Smooth muscle cell of the brain vasculature (primary cell): Measurements from ENCODE around the gene EIF2S1.
"Not testable (repeated sequence)": the region's sequence is repeated elsewhere in the genome, so short reads cannot be mapped to it uniquely, and the experiment has no call there.

ENCODE experiments used
- DNase-seq: peaks from one replicate; pipeline ENCODE4 v3.0.0-alpha.2; 2012; ENCODE audit warnings: low read depth, low spot score

The EIF2S1 gene

DNA sequence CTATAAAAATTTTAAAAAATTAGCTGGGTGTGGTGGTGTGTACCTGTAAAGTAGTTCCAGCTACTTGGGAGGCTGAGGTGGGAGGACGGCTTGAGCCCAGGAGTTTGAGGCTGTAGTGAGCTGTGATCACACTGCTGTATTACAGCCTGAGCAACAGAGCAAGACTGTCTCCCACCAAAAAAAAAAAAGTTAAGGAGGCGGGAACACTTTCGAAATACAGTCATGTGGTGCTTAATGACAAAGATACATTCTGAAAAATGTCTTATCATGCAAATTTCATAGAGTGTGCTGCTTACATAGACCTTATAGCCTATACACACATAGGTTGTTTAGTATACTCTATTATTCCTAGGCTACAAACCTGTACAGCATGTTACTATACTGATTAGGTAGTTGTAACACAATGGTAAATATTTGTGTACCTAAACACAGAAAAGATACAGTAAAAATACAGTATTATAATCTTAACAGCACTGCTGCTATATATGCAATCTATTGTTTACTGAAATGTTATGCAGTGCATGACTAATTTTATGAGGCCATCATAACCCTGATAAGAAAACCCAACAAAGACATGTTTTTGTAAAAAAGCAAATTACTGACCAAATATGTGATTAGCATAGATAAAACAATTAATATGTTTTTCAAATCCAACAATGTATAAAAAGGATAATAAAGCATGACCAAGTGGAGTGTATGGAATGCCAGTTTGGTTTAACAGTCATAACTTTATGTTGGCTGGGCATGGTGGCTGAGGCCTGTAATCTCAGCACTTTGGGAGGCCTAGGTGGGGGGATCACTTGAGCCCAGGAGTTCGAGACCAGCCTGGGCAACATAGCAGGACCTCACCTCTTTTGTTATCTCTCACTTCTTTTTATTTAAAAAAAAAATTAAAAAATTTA lies 11.4 kb downstream of the EIF2S1 start:
- no peak for DNase-seq

DNA sequence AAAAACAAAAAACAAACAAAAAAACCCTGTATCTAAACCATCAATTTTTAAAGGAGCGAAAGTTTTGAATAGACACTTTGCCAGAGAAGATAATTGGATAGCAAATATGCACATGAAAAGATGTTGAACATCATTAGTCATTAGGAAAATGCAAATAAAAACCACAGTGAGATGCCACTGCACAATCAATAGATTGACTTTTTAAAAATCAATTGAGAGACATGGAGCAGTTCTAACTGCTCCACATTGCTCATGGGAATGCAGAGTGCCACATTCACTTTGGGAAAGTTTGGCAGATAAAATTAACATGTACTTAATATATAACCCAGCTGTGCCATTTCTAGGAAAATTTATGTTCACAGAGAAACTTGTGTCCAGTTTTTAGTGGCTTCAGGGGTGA lies 12.7 kb downstream of the EIF2S1 start:
- DNase-seq = no peak

DNA sequence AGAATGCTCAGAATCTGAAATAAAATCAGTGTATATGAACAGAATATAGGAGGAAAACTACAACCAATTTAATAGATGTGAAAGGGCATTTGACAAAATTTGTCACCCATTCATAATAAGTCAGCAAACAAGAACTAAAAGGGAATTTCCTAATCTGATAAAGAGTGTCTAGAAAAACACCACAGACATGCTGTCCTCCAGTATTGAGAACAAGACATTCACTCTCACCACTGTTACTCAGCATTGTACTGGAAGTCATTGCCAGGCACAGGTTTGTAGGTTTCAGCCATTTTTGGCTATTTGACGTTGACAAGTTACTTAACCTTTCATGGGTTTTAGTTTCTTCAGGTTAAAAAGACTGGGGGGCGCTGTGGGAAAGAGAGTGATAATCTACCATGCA lies 13.2 kb downstream of the EIF2S1 start:
- no peak for DNase-seq

DNA sequence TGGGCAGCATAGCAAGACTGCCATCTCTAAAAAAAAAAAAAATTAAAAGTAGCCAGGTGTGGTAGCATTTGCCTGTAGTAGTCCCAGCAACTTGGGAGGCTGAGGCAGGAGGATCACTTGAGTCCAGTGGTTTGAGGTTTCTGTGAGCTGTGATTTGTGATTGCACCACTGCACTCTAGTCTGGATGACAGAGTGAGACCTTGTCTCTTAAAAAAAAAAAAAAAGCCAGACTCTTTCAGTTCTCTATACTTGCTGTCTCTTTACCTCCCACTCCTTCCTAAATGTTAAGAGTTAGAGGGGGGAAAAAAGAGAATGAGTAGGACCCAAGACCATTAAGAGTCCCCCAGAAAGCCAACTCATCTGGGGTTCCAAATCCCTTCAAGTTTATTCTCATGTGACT lies 17.8 kb downstream of the EIF2S1 start:
- DNase-seq = no peak

DNA sequence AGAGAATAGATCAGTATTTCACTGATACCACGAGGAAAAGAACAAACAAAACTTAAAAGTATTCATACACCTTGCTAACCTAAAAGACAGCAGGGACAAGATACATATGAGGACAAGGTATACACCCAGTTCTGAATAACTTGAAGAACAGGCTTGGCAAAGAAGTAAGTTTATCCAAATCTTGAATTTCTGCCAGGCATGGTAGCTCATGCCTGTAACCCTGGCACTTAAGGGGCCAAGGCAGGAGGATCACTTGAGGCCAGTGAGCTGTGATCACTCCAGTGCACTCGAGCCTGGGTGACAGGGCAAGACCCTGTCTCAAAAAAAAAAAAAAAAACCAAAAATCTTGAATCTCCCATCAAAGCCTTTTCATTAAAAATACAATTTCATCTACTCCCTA lies 25.0 kb downstream of the EIF2S1 start:
- no peak for DNase-seq

DNA sequence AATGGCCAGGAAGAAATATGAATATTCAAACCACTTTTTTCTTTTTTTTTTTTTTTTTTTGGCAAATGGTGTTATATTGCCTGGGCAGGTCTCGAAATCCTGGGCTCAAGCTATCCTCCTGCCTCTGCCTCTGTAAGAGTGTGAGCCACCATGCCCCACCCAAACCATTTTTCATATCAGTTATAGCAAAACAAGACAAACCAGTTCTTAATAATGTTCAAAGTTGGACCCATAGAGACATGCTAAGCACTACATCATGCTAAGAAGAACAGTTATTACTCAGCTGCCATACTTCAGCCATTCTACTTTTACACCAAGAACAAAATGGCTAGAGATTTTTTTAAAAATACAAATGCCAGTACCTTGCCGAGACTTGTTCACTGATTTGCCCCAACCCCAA lies 25.5 kb downstream of the EIF2S1 start:
- DNase-seq = no peak

DNA sequence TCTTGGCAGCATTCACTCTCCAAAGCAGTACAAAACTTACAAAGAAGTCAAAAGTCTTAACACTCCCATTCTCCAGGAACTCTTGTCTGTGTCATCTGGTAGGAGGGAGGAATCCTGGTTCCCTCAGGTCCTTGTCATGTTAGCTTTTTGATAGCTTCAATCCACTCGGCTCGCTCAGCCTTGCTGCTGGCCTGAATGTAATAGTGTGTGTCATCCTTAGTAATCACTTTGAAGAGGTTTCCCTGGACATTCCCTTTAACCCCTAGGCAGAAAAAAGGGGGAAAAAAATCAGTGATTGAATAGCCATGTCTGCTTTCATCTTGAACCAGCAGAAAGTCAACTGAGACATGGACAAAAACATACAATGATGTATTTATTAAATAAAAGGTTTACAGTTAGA lies 27.1 kb downstream of the EIF2S1 start:
- DNase-seq = no peak

DNA sequence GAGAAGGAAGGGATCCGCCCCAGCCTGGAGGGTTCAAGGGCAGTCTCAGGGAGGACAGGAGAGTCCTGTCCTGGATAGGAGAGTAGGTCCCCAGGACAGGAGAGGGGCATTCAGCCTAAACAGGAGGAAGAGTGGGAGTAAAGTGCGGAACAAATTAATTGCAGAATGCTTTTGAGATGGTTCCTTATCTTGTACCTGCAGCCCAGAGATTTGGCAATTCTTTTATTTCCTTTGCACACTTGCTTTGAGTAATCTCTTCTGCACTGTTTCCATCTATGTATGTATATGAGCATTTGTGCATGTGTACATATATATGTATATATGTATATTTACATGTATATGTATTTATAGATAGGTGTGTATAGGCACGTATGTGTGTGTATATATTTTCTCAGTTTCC lies 29.1 kb downstream of the EIF2S1 start:
- no peak for DNase-seq

DNA sequence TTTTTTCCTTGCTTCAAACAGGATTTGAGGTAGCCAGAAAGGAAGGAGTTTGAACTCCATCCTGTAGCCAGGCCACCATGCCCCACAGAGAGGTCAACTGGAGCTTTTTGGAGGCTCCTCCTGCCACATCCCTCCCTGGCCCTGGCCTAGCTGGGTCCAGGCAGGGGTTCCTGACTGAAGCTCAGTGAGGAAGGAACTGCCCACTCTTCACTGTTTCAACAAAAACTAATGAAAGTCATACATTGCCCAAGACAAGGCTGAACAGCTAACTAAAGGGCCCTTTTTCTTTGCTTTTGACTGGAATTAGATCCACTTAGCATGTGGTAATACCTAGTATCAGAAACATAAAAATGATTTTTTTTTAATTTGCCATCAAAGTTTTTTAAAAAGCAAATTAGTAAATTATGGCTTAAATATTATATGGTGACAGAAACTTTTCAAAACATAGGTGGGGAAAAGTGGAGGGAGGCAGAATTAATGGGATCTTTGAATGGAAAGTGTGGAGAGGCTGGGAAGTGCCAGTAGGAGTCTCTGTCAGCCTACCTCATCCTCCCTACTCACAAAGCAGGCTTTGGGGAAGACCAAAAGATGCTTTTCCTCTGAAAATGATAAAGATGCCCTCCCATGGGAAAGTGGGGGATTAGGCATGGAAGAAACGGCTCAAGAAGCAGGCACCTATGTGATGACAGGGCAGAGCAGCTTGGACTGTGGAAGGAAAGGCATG lies 29.8 kb downstream of the EIF2S1 start:
- DNase-seq = no peak

DNA sequence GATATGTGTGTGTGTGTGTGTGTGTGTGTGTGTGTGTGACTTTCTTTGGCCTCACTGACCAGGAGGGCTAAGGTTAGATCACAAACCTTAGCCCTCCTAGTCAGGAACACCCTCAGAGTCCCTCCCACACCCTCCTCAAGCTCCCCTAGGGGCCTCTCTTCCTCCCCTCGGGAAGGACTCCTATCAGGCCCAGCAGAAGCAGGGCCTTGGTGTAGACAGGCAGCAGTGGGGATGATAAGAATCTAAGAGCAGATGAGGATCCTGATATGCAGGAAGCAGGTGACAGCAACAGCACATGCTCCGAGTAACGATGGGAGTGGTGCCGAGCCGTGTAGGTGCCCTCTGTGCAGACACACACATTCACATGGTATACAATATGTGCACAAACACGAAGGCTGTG lies 31.1 kb downstream of the EIF2S1 start:
- no peak for DNase-seq

DNA sequence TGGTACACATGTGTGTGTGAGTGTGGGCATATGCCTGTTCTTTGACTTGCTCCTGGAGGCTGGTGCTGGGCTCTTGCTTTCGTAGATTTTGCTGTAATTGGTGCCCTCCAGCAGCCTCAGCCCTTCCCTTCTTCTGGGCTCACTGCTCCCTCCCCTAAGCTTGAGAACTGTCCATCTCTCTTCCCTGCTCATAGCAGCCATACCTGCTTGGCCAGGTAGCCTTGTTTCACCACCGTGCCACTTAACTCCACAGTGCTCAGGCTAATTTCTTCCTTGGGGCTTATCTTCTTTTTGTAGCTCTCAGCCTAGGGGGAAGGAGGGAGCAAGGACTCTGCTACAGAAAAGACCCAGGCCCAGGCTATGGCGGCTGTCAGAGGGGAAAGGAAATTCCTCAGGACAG lies 32.0 kb downstream of the EIF2S1 start:
- DNase-seq = no peak

DNA sequence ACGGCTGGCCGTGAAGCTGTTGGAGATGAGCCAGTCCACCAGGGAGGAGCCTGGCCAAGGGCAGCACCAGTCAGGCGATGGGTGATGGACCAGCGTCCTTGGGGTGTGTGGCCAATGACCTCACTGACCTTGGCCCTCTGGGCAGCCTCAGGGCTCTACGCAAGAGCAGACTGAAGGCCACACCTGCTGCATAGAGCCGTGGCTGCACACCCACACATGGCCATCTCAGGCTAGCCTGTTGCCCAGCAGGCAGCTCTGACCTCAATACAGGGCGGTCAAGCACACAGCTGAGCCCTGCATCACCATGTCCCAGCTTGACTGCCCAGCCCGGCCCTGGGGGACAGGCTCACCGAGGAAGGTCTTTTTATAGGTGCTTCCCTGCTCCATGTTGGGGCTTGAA lies 32.7 kb downstream of the EIF2S1 start:
- DNase-seq = no peak

DNA sequence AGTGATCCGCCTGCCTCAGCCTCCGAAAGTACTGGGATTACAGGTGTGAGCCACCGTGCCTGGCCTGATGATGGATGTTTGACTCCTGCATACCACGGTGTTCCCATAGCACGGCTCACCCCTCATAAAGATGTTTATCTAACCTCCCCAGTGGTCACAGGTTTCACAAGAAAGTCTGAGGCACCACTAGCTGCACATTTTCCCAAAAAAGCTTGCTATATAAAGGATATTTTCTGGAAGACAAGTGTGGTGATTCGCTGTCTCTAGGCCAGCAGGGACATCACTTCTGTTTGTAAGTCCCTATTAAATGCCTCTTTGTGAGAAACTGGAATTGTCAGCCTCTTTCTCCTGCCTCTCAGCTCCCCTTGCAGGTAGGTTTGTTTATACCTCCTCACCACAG lies 33.6 kb downstream of the EIF2S1 start:
- no peak for DNase-seq

DNA sequence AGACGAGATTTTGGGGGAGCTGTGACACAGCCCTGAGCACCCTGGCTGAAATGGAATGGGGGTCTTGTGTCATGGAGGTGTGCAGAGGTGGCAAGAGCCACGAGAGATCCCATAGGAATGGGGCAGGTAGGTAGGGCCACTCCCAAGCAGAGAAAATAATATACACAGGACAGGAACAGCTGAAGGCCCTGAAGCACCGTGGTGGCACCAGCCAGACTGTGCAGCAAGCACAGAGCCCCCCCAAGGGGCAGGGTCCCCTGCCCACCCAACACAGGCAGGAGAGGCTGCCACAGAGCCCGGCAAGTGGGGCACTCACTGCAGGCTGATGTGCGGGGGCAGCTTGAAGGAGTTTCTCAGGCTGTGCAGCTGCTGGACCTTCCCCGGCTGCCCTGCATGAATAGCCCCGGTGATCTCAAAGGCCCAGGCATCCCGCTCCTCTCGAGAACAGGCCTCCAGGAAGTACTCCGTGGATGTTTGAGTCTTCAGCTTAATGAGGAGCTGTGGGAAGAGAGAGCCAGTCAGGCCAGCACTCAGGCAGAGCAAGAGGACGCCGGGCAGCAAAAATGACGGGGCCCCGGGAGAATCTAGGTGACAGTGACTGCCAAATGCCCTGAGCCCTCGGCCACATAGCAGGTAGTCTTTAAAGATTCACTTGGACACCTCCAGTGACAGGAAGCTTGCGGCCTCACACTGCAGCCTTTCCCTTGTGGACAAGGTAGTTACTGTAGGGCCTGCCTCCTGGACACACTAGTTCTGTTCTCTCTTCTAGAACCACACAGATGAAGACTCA lies 35.2 kb downstream of the EIF2S1 start:
- DNase-seq = no peak

DNA sequence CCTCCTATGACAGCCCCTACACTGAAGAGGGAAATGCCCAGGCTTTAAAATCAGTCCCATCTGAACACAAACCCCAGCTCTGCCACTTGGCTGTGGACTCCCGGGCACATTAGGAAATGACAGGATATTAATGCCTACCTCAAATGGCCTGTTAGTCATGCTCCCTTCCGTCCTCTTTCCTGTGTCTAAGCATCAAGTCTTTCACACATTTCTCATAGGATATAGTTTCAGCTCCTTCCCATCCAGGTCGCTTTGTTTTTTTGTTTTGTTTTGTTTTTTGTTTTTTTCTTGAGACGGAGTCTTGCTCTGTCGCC lies 35.7 kb downstream of the EIF2S1 start:
- DNase-seq = no peak

DNA sequence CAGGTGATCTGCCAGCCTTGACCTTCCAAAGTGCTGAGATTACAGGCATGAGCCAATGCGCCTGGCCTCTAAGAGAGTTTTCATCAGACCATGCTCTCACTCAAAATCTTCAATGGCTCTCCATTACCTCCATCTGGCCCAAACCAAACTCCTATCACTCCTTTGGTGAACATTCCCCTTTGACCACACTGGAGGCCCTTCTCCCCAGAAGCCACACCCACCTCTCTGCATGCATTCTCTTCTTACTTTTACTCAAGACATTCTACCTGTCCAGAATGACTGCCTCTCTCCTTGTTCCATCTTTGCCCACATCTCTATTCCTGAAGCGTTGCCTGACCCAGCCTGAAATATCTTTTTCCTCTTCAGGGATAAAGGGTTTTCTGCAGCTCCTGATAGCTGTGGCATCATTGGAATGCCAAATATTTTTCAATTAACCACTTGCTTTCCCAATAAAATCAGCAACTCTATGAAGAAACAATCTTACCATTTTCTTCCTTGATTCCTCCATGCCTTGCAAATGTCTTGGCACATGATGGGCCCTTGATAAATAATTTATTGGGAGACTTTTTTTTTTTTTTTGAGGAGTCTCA lies 36.3 kb downstream of the EIF2S1 start:
- no peak for DNase-seq

DNA sequence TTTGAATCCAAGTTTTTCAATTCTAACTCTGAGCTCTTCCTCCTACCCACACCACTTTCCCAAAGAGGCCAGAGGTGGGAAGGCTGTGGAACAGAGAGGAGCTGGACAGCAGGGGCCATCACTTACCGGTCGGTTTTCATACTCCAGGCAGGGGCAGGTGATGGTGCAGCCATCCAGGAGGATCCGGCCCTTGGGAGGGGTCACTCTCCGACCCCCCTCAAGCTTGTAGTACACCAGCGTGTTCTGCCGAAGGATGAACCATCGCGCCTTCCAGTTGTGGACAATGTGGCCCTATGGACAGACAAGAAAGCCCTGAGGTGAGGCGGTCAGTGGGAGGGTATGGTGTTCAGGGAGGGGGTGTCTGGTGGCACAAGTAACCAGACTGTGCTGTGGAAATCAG lies 37.4 kb downstream of the EIF2S1 start:
- no peak for DNase-seq

DNA sequence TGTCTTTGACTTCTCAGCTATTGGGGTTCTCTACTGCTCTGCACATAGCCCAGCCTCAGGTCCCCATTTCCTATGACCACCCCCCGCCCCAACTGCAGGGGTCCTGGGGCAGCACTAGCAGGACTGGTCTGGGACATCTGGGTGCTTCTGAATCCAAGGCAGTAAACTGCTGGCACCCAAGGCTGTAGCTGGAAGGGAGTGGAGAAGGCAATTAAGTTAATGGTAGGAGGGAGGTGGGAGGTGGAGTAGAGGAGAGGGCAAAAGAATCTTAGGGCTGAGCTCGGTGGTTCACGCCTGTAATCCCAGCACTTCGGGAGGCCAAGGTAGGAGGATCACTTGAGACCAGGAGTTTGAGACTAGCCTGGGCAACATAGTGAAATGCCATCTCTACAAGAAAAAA lies 40.3 kb downstream of the EIF2S1 start:
- no peak for DNase-seq

DNA sequence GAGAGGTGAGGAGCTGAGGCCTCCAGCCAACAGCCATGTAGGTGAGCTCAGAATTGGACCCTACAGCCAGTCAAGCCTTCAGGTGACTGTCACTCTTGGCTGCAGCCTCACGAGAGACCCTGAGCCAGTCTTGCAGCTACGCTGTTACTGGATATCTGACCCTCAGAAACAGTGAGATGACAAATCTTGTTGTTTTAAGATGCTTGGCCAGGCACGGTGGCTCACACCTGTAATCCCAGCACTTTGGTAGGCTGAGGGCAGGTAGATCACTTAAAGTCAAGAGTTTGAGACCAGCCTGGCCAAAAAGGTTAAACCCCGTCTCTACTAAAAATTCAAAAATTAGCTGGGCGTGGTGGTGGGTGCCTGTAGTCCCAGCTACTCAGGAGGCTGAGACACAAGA lies 45.6 kb downstream of the EIF2S1 start:
- no peak for DNase-seq

DNA sequence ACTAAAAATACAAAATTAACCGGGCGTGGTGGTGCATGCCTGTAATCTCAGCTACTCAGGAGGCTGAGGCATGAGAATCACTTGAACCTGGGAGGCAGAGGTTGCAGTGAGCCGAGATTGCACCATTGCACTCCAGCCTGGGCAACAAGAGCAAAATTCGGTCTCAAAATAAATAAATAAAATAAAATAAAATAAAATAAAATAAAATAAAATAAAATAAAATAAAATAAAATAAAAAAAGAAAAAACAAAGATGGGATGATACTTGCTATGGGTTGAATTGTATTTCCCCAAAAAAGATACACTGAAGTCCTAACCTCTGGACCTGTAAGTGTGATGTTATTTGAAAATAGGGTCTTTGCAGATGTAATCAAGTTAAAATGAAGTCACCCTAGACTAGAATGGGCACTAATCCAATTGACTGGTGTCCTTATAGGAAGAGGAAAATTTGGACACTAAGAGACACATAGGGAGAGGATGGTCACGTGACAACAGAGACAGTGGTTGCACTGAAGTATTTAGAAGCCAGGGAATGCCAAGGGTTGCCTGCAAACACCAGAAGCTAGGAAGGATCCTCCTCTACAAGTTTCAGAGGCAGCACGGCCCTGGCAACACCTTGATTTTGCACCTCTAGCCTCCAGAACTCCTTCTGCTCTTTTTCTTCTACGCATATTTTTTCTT lies 48.1 kb downstream of the EIF2S1 start:
- DNase-seq = not testable (repeated sequence)

DNA sequence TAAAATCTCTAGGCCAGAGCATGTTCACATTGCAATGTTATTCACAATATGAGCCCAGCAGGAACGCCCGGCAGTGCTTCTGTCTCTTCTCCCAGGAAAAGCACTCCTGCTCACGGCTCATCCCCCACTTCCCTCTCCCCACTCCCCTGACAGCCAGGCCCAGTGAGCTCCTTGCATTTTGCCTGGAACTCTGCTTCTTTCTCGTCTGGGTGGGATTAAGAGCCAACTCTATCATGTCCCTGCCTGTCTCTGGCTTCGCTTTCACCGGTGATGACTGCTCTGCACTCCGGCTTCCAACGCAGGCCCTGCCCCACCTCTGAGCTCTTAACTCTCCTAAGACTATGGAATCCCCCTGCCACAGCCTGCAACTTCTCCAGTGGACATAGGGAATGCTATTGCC lies 49.3 kb downstream of the EIF2S1 start:
- no peak for DNase-seq

DNA sequence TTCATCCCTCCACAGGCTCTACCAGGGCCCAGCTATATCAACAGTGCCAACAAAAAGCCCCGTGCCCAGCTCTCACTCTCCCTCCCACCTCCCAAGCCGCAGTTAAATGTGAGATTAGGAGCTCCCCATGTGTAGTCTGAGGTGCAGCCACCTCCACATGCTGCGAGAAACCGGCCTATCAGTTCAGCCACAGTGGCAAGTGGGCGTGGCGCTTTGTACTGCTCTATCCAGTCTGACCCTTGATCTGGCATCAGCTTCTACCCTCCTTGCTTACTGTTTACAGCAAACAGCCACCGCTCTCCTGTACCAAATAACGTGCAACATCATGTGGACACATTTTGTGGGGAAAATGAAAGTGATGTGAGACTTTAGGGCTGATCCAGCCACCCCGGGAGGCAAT lies 50.2 kb downstream of the EIF2S1 start:
- DNase-seq = no peak
